Measurements from ENCODE around the gene RDH13.

RDH13 gene

DNA sequence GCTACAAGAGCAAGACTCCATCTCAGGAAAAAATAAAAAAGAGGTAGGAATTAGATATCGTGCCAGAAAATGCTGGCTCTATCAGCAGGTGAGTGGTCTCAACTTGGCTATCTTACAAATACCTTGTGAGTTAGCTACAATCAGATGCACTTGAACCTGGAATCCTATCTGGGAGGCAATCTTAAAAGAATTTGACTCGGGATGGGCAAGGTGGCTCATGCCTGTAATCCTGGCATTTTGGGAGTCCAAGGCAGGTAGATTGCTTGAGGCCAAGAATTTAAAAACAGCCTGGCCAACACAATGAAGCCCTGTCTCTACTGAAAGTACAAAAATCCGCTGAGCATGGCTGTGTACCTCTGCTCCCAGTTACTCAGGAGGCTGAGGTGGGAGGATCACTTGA is 67.4 kb downstream of the RDH13 start:
- TF ChIP-seq POLR2A (IDR thresholded peaks at IDR 0.05; ENCODE audit: low read depth, low read length) = no peak
- TF ChIP-seq TAF1 (IDR thresholded peaks at IDR 0.05; ENCODE audit: borderline replicate concordance, low read depth, low read length) = no peak
- no peak for TF ChIP-seq POLR2AphosphoS5 (IDR thresholded peaks at IDR 0.05; ENCODE audit: low read depth, low read length)
- DNase-seq (ENCODE audit: insufficient read length) = no peak
- FAIRE-seq = no peak

All from GM12892 (cell line).